Measurements from ENCODE around the gene DAB2IP. TPM values are rescaled to one million over a fixed set of nuclear protein-coding genes. Genes with fewer than 3 reads are reported as not detected.

DAB2IP gene
- total RNA-seq, 1 experiment from 2014 or later: 31.0 TPM

DNA sequence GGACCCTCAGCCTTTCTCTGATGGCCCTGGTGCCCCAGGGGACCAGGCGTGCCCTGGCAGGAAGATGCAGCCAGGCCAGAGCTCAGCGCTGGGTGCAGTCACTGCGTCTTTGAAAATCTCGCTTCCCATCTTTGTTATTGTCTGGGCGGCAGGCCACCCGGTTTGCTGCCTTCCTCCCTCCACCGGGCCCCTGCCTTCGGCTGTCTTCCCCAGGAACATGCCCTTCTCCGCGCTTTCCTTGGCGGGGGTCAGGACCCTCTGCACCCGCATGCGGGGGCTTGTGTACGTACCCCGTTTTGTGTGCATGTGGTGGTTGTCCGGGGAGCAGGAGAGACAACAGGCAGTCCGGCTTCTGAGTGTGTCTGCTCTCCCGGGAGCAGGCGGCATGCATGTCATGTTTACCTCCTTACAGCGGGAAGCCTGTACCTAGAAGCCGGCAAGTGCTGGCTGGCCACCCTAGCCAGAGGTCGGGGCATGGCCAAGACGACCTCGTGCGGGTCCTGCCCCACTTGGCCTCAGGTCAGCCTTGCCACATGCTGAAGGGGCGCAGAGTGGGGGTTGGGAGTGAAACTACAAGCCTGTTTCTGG, 49.5 kb downstream of the DAB2IP start:
- H2AFZ ChIP-seq (ENCODE audit: low read depth, low read length, poor library complexity, severe bottlenecking): no peak overlapping the region
- CTCF ChIA-PET: no interaction called here

More for the DNA sequence above, 49.5 kb downstream of the DAB2IP start:
- ATAC-seq (no peak), DNase-seq (ENCODE audit: low read depth, low spot score) (no peak)
- Histone ChIP-seq H3K27me3 (ENCODE audit: insufficient read depth, low read length) (no peaks in the 10 kb centered on the region), H3K9me3 (ENCODE audit: control insufficient read depth in 1 of 2, insufficient read depth in 1 of 2, low read depth in 1 of 2, low read length in 2 of 2) (no peaks in the 10 kb centered on the region), H3K36me3 (ENCODE audit: control insufficient read depth in 1 of 2, insufficient read depth in 2 of 2, low read length in 2 of 2) (no peaks in the 10 kb centered on the region), H3K4me3 (replicated peaks in 1 of 2; ENCODE audit: low read depth in 1 of 2, low read length in 2 of 2) (no peak overlapping the region), H3K4me1 (ENCODE audit: control insufficient read depth in 1 of 2, insufficient read depth in 2 of 2, low read length in 2 of 2) (peaks cover 2 to 17% of the 10 kb centered on the region in 2 experiments; a peak in 3 of 4 replicates), H3K4me2 (ENCODE audit: low read length) (no peak overlapping the region), H3K79me2 (ENCODE audit: insufficient read depth, low read length) (peaks cover 34% of the 10 kb centered on the region; the same call in 1 of the 2 replicates), H3K27ac (ENCODE audit: low read depth, low read length) (no peak overlapping the region), H3K9me2 (ENCODE audit: insufficient read depth) (no peaks in the 10 kb centered on the region), H3K9ac (ENCODE audit: low read length) (no peak overlapping the region), H4K20me1 (ENCODE audit: insufficient read depth) (peaks cover 15% of the 10 kb centered on the region; the same call in 1 of the 2 replicates)
- RAD21 ChIA-PET (ENCODE audit: low non-redundant PET in 1 of 2, low total read pairs in 2 of 2, uncharacterized antibody in 2 of 2, unreplicated experiment in 2 of 2): no interaction called here
- no TSS peak for BruUV-seq (replicated peaks)
- POLR2A ChIA-PET: no interaction called here
- TF ChIP-seq FOSL1 (IDR thresholded peaks at IDR 0.05; ENCODE audit: low read depth) (no peak), EZH2 (IDR thresholded peaks at IDR 0.05) (no peak)
- TF ChIP-seq, protein P1, sequence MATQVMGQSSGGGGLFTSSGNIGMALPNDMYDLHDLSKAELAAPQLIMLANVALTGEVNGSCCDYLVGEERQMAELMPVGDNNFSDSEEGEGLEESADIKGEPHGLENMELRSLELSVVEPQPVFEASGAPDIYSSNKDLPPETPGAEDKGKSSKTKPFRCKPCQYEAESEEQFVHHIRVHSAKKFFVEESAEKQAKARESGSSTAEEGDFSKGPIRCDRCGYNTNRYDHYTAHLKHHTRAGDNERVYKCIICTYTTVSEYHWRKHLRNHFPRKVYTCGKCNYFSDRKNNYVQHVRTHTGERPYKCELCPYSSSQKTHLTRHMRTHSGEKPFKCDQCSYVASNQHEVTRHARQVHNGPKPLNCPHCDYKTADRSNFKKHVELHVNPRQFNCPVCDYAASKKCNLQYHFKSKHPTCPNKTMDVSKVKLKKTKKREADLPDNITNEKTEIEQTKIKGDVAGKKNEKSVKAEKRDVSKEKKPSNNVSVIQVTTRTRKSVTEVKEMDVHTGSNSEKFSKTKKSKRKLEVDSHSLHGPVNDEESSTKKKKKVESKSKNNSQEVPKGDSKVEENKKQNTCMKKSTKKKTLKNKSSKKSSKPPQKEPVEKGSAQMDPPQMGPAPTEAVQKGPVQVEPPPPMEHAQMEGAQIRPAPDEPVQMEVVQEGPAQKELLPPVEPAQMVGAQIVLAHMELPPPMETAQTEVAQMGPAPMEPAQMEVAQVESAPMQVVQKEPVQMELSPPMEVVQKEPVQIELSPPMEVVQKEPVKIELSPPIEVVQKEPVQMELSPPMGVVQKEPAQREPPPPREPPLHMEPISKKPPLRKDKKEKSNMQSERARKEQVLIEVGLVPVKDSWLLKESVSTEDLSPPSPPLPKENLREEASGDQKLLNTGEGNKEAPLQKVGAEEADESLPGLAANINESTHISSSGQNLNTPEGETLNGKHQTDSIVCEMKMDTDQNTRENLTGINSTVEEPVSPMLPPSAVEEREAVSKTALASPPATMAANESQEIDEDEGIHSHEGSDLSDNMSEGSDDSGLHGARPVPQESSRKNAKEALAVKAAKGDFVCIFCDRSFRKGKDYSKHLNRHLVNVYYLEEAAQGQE (IDR thresholded peaks at IDR 0.05; ENCODE audit: low read depth): no peak
- TF ChIP-seq, protein P2, sequence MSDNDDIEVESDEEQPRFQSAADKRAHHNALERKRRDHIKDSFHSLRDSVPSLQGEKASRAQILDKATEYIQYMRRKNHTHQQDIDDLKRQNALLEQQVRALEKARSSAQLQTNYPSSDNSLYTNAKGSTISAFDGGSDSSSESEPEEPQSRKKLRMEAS (IDR thresholded peaks at IDR 0.05): no peak
- TF ChIP-seq, protein P3, sequence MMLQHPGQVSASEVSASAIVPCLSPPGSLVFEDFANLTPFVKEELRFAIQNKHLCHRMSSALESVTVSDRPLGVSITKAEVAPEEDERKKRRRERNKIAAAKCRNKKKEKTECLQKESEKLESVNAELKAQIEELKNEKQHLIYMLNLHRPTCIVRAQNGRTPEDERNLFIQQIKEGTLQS (IDR thresholded peaks at IDR 0.05): no peak
- intact Hi-C loops (cut with micrococcal nuclease): loop anchor here (5.0 kb wide), 1 partner anchor 291 kb away; no protein-coding TSS in a partner anchor

All from HCT116 (cell line).